NCI-H1092 treated with DMSO at 0.1 percent for 48 hours (cell line): ENCODE data around the gene SERPINA12.

Experiments used
- DNase-seq: peaks from one replicate; lab custom pipeline; 2025; lab: John Stamatoyannopoulos, UW

The SERPINA12 gene

GRCh38 chr14:94465042-94465441 lies 44.2 kb downstream of the SERPINA12 start:
- DNase-seq = no peak

- no peak for DNase-seq
These were observed 45.0 kb downstream of the SERPINA12 start for GRCh38 chr14:94464290-94464689.

- no peak for DNase-seq
These were observed 46.3 kb downstream of the SERPINA12 start for GRCh38 chr14:94462763-94463572.

- no peak for DNase-seq
These were observed 47.1 kb downstream of the SERPINA12 start for GRCh38 chr14:94462219-94462551.

GRCh38 chr14:94461526-94462218 lies 47.6 kb downstream of the SERPINA12 start:
- no peak for DNase-seq

- no peak for DNase-seq
These were observed 48.4 kb downstream of the SERPINA12 start for GRCh38 chr14:94460631-94461416.

GRCh38 chr14:94458558-94459205 lies 50.6 kb downstream of the SERPINA12 start:
- DNase-seq = no peak

- DNase-seq = no peak
These were observed 51.2 kb downstream of the SERPINA12 start for GRCh38 chr14:94458096-94458495.

- no peak for DNase-seq
These were observed 53.3 kb downstream of the SERPINA12 start for GRCh38 chr14:94455928-94456327.

GRCh38 chr14:94451826-94452225 lies 57.4 kb downstream of the SERPINA12 start:
- DNase-seq = no peak

GRCh38 chr14:94451091-94451771 lies 58.0 kb downstream of the SERPINA12 start:
- no peak for DNase-seq

GRCh38 chr14:94450722-94451090 lies 58.6 kb downstream of the SERPINA12 start:
- DNase-seq = no peak

- DNase-seq = no peak
These were observed 59.3 kb downstream of the SERPINA12 start for GRCh38 chr14:94449930-94450329.

GRCh38 chr14:94448071-94448808 lies 61.0 kb downstream of the SERPINA12 start:
- no peak for DNase-seq

GRCh38 chr14:94447206-94447605 lies 62.1 kb downstream of the SERPINA12 start:
- no peak for DNase-seq

GRCh38 chr14:94446126-94446525 lies 63.1 kb downstream of the SERPINA12 start:
- no peak for DNase-seq

GRCh38 chr14:94445003-94445402 lies 64.3 kb downstream of the SERPINA12 start:
- DNase-seq = no peak

GRCh38 chr14:94441531-94442205 lies 67.6 kb downstream of the SERPINA12 start:
- DNase-seq = no peak

- no peak for DNase-seq
These were observed 68.1 kb downstream of the SERPINA12 start for GRCh38 chr14:94441130-94441529.

- no peak for DNase-seq
These were observed 69.7 kb downstream of the SERPINA12 start for GRCh38 chr14:94439453-94440057.
